GM12878 (cell line): ENCODE data around the gene FRMD5. TPM values are rescaled to one million over a fixed set of nuclear protein-coding genes. Genes with fewer than 3 reads are reported as not detected.

ENCODE experiments used
- ATAC-seq: fragments of 200-7000 bp; cut with Tn5 transposase; 3 replicates; pipeline ENCODE4 v1.9.1; 2020; ENCODE audit warnings: mild to moderate bottlenecking, moderate library complexity
- BruUV-seq: library from RNA; stranded (reverse); fragments of 400-500 nt; replicated peaks from 2 replicates; lab custom pipeline; 2021; lab: Mats Ljungman, UMichigan
- CTCF ChIA-PET: fragments of 300-600 bp; sonication (Branson Sonifier 250); formaldehyde crosslinking; extraction: SDS; loops from one replicate; lab custom pipeline; 2021; ENCODE audit warnings: inconsistent platforms; lab: Yijun Ruan, JAX
- POLR2A ChIA-PET: fragments of 350-600 bp; formaldehyde crosslinking; extraction: SDS; loops from one replicate; lab custom pipeline; 2021; ENCODE audit warnings: inconsistent platforms; lab: Charles Lee
- RAD21 ChIA-PET: fragments of 300-600 bp; sonication (Branson Sonifier 250); formaldehyde crosslinking; loops from one replicate; lab custom pipeline; 2023; ENCODE audit warnings: antibody characterized with exemption; ENCODE audit not compliant: unreplicated experiment; lab: Charles Lee
- SMC1A ChIA-PET: fragments of 300-600 bp; sonication (Branson Sonifier 250); formaldehyde crosslinking; loops from one replicate; lab custom pipeline; 2023; ENCODE audit not compliant: unreplicated experiment, uncharacterized antibody; lab: Charles Lee
- DNase-seq: peaks from one replicate; pipeline ENCODE4 v3.0.0-alpha.2; 2011; ENCODE audit warnings: low read depth, low spot score
- FAIRE-seq: peaks from 3 replicates; lab custom pipeline; 2011; peaks lifted over from hg19 to GRCh38; lab: Jason Lieb, UNC
- H2AFZ ChIP-seq: 2 replicates; pipeline ENCODE4 v1.6.0; 2011; ENCODE audit warnings: low read depth, low read length, control low read depth; ENCODE audit not compliant: control insufficient read depth
- H3K27ac ChIP-seq: 2 replicates; pipeline ENCODE4 v1.5.1; 2011; ENCODE audit warnings: control low read depth; ENCODE audit not compliant: control insufficient read depth, insufficient read depth
- H3K27me3 ChIP-seq, 2 experiments: replicated peaks in 1 of 2; 2 replicates each; pipeline versions ENCODE4 v1.6.0 to v1.6.1; 2011; ENCODE audit warnings: low read length in 1 of 2; ENCODE audit not compliant: control insufficient read depth in 2 of 2, insufficient read depth in 2 of 2
- H3K36me3 ChIP-seq, 2 experiments: 2 replicates each; pipeline ENCODE4 v1.5.1; 2011; ENCODE audit warnings: low read length in 1 of 2; ENCODE audit not compliant: control insufficient read depth in 2 of 2, insufficient read depth in 2 of 2
- H3K4me1 ChIP-seq: 2 replicates; pipeline ENCODE4 v1.6.1; 2011; ENCODE audit warnings: mild to moderate bottlenecking, low read length, moderate library complexity, mixed read lengths; ENCODE audit not compliant: control insufficient read depth, insufficient read depth
- H3K4me2 ChIP-seq: 2 replicates; pipeline ENCODE4 v1.6.0; 2011; ENCODE audit warnings: control low read depth; ENCODE audit not compliant: control insufficient read depth, insufficient read depth
- H3K4me3 ChIP-seq: fragments of 200-600 bp; sonication (generic); 2 replicates; pipeline ENCODE4 v1.5.1; 2016
- H3K79me2 ChIP-seq: 2 replicates; pipeline ENCODE4 v1.6.0; 2011; ENCODE audit warnings: low read length; ENCODE audit not compliant: control insufficient read depth, insufficient read depth
- H3K9ac ChIP-seq: 2 replicates; pipeline ENCODE4 v1.8.0; 2011; ENCODE audit warnings: low read length, control low read depth, mixed read lengths; ENCODE audit not compliant: control insufficient read depth, insufficient read depth
- H3K9me3 ChIP-seq: replicated peaks from 3 replicates; pipeline ENCODE4 v1.5.1; 2011; ENCODE audit warnings: mild to moderate bottlenecking, low read length; ENCODE audit not compliant: control insufficient read depth, insufficient read depth
- H4K20me1 ChIP-seq: 2 replicates; pipeline ENCODE4 v1.6.0; 2011; ENCODE audit not compliant: control insufficient read depth, insufficient read depth
- CBFB ChIP-seq: IDR thresholded peaks from 2 replicates; pipeline ENCODE4 v1.6.1; 2016; ENCODE audit warnings: antibody characterized with exemption, low read depth
- CHD2 ChIP-seq: IDR thresholded peaks from 2 replicates; pipeline ENCODE4 v1.6.1; 2011; ENCODE audit warnings: low read depth, low read length, improper control_type of control experiment, borderline replicate concordance
- DPF2 ChIP-seq: fragments of 450-650 bp; IDR thresholded peaks from 2 replicates; pipeline ENCODE4 v1.6.1; 2017; ENCODE audit warnings: mild to moderate bottlenecking
- MTA2 ChIP-seq: fragments of 450-650 bp; IDR thresholded peaks from 2 replicates; pipeline ENCODE4 v1.6.1; 2016; ENCODE audit warnings: low read depth, mild to moderate bottlenecking, moderate library complexity
- NFYB ChIP-seq: IDR thresholded peaks from 2 replicates; pipeline ENCODE4 v1.6.1; 2011; ENCODE audit warnings: low read depth, mild to moderate bottlenecking, low read length, improper control_type of control experiment, moderate library complexity; ENCODE audit not compliant: insufficient read depth
- NR2C2 ChIP-seq: IDR thresholded peaks from 2 replicates; pipeline ENCODE4 v1.6.1; 2011; ENCODE audit warnings: borderline replicate concordance, low read depth; ENCODE audit not compliant: control insufficient read depth, insufficient read length
- POLR2AphosphoS2 ChIP-seq: IDR thresholded peaks from 2 replicates; pipeline ENCODE4 v1.6.1; 2011; ENCODE audit warnings: low read depth, mild to moderate bottlenecking, low read length, improper control_type of control experiment, moderate library complexity
- POLR2AphosphoS5 ChIP-seq: IDR thresholded peaks from 2 replicates; pipeline ENCODE4 v1.6.1; 2011; ENCODE audit warnings: mild to moderate bottlenecking, low read length, inconsistent platforms
- SMC3 ChIP-seq: IDR thresholded peaks from 2 replicates; pipeline ENCODE4 v1.6.1; 2011; ENCODE audit warnings: low read length, improper control_type of control experiment, borderline replicate concordance
- SRF ChIP-seq, 2 experiments: IDR thresholded peaks; 2 replicates each; pipeline ENCODE4 v1.6.1; 2011; ENCODE audit warnings: low read depth in 2 of 2, low read length in 2 of 2, mild to moderate bottlenecking in 1 of 2, moderate library complexity in 1 of 2
- ZBTB40 ChIP-seq: fragments of 450-650 bp; IDR thresholded peaks from 2 replicates; pipeline ENCODE4 v1.6.1; 2016; ENCODE audit warnings: mild to moderate bottlenecking, moderate library complexity, borderline replicate concordance
- ZNF274 ChIP-seq: IDR thresholded peaks from one replicate; pipeline ENCODE4 v1.8.0; 2011; ENCODE audit not compliant: insufficient read length, insufficient read depth
- WGBS: methylation state at CpG from one replicate; pipeline ENCODE4 v1.1.6; 2016; ENCODE audit warnings: low lambda C conversion rate; ENCODE audit not compliant: insufficient replicate concordance, insufficient coverage; ENCODE audit errors: missing lambda C conversion rate; 5-methylcytosine and 5-hydroxymethylcytosine counted together
- in situ Hi-C: fragments of 300-500 bp; cut with MboI; formaldehyde crosslinking; loops from 9 replicates; pipeline ENCODE4 v1.14.3; 2018; ENCODE audit warnings: mixed read lengths
- intact Hi-C: fragments of 100-400 bp; cut with micrococcal nuclease; formaldehyde crosslinking; loops from one replicate; pipeline ENCODE4 v1.14.2; 2022; ENCODE audit not compliant: unreplicated experiment
- polyA plus RNA-seq, 11 experiments: library from polyadenylated mRNA; depleted of rRNA in 4 of 11; unstranded in 6 of 11; stranded (reverse) in 5 of 11; fragments of >200 nt; fragmentation: Nextera tagmentation in 4 of 11; fragmentation: Illumina TruSeq in 1 of 11; extraction: Ambion mirVana in 4 of 11; extraction: Trizol in 1 of 11; gene quantifications; 1 replicate in 1 of 11; 2 replicates in 10 of 11; pipeline versions ENCODE4 v1.2.1 to v1.2.3, GENCODE V29; 2011 to 2016; ENCODE audit warnings: inconsistent platforms in 2 of 11, missing spikeins in 2 of 11, low read depth in 1 of 11
- total RNA-seq, 4 experiments: library from RNA; depleted of rRNA in 3 of 4; stranded (reverse); fragments of >200 nt in 3 of 4; fragmentation: Illumina TruSeq in 1 of 4; extraction: Trizol in 1 of 4; gene quantifications; 2 replicates each; pipeline versions ENCODE4 v1.2.1 to v1.2.3, GENCODE V29; 2013 to 2021
- TF ChIP-seq, protein P1 (sequence below), 3 experiments: IDR thresholded peaks in 2 of 3; conservative IDR thresholded peaks in 1 of 3; 2 replicates each; pipeline ENCODE4 v1.5.1; 2011; ENCODE audit warnings: low read depth in 3 of 3, low read length in 3 of 3, mild to moderate bottlenecking in 3 of 3, control low read depth in 2 of 3, moderate library complexity in 2 of 3, inconsistent platforms in 1 of 3, mixed read lengths in 1 of 3; ENCODE audit not compliant: control insufficient read depth in 2 of 3, insufficient read depth in 1 of 3; ENCODE audit errors: extremely low read depth in 1 of 3
- TF ChIP-seq, protein P2 (sequence below): IDR thresholded peaks from 2 replicates; pipeline ENCODE4 v1.6.1; 2012; ENCODE audit warnings: low read depth, low read length, improper control_type of control experiment
- TF ChIP-seq, protein P3 (sequence below): fragments of 450-650 bp; formaldehyde crosslinking; IDR thresholded peaks from 2 replicates; pipeline ENCODE4 v1.4.0; 2020; ENCODE audit warnings: mild to moderate bottlenecking, moderate library complexity

Gene FRMD5
- total and polyA plus RNA-seq, 10 of the 15 experiments (the other 5 are each of a cell fraction or from before 2014, with no cell fraction given), result 0.26 to 6.4 (median 0.68) TPM; not detected in 1

- Histone ChIP-seq H3K36me3 (no peaks in the 10 kb centered on the region), H3K4me3 (no peak overlapping the region), H3K79me2 (no peaks in the 10 kb centered on the region), H3K9ac (no peak overlapping the region), H3K27ac (no peak overlapping the region), H3K9me3 (no peaks in the 10 kb centered on the region), H3K4me2 (no peak overlapping the region), H3K27me3 (no peaks in the 10 kb centered on the region), H2AFZ (no peak overlapping the region), H4K20me1 (no peaks in the 10 kb centered on the region), H3K4me1 (no peaks in the 10 kb centered on the region)
- SMC1A ChIA-PET, result interaction anchor here (0.8 kb wide), 1 partner anchor 9 kb away, joined by 3 read pairs; no protein-coding TSS in a partner anchor
- 62% methylated on average over 3 of the region's 3 CpGs for WGBS
- CTCF ChIA-PET, result interaction anchor here (0.8 kb wide), 1 partner anchor 29 kb away, joined by 3 read pairs; no protein-coding TSS in a partner anchor
- no TSS peak for BruUV-seq
- FAIRE-seq, result no peak
- POLR2A ChIA-PET, result no interaction called here
- no peak for DNase-seq
- ATAC-seq, result no peak
- RAD21 ChIA-PET, result no interaction called here
- in situ Hi-C loops (no loop called here), intact Hi-C loops (no loop called here)
- TF ChIP-seq ZBTB40 (no peak), SMC3 (no peak), POLR2AphosphoS5 (no peak), CHD2 (no peak), ZNF274 (no peak), SRF (IDR thresholded peaks at IDR 0.05; ENCODE audit: low read depth in 2 of 2, low read length in 2 of 2) (no peak), POLR2AphosphoS2 (no peak), MTA2 (no peak), DPF2 (no peak), CBFB (no peak), NR2C2 (no peak), NFYB (no peak)
- TF ChIP-seq, protein P1, sequence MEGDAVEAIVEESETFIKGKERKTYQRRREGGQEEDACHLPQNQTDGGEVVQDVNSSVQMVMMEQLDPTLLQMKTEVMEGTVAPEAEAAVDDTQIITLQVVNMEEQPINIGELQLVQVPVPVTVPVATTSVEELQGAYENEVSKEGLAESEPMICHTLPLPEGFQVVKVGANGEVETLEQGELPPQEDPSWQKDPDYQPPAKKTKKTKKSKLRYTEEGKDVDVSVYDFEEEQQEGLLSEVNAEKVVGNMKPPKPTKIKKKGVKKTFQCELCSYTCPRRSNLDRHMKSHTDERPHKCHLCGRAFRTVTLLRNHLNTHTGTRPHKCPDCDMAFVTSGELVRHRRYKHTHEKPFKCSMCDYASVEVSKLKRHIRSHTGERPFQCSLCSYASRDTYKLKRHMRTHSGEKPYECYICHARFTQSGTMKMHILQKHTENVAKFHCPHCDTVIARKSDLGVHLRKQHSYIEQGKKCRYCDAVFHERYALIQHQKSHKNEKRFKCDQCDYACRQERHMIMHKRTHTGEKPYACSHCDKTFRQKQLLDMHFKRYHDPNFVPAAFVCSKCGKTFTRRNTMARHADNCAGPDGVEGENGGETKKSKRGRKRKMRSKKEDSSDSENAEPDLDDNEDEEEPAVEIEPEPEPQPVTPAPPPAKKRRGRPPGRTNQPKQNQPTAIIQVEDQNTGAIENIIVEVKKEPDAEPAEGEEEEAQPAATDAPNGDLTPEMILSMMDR (IDR thresholded peaks at IDR 0.05 in 2 of 3, conservative IDR thresholded peaks at IDR 0.05 in 1 of 3; ENCODE audit: control insufficient read depth in 2 of 3, extremely low read depth in 1 of 3, insufficient read depth in 1 of 3, low read depth in 3 of 3, low read length in 3 of 3), result no peak
- TF ChIP-seq, protein P2, sequence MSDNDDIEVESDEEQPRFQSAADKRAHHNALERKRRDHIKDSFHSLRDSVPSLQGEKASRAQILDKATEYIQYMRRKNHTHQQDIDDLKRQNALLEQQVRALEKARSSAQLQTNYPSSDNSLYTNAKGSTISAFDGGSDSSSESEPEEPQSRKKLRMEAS, result no peak
- TF ChIP-seq, protein P3, sequence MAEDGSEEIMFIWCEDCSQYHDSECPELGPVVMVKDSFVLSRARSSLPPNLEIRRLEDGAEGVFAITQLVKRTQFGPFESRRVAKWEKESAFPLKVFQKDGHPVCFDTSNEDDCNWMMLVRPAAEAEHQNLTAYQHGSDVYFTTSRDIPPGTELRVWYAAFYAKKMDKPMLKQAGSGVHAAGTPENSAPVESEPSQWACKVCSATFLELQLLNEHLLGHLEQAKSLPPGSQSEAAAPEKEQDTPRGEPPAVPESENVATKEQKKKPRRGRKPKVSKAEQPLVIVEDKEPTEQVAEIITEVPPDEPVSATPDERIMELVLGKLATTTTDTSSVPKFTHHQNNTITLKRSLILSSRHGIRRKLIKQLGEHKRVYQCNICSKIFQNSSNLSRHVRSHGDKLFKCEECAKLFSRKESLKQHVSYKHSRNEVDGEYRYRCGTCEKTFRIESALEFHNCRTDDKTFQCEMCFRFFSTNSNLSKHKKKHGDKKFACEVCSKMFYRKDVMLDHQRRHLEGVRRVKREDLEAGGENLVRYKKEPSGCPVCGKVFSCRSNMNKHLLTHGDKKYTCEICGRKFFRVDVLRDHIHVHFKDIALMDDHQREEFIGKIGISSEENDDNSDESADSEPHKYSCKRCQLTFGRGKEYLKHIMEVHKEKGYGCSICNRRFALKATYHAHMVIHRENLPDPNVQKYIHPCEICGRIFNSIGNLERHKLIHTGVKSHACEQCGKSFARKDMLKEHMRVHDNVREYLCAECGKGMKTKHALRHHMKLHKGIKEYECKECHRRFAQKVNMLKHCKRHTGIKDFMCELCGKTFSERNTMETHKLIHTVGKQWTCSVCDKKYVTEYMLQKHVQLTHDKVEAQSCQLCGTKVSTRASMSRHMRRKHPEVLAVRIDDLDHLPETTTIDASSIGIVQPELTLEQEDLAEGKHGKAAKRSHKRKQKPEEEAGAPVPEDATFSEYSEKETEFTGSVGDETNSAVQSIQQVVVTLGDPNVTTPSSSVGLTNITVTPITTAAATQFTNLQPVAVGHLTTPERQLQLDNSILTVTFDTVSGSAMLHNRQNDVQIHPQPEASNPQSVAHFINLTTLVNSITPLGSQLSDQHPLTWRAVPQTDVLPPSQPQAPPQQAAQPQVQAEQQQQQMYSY, result no peak
Observed at GRCh38 chr15:44094781-44095180, 100.3 kb downstream of the FRMD5 start.
